Calu3 (cell line): ENCODE measurements around the gene PDZK1IP1. TPM values are rescaled to one million over a fixed set of nuclear protein-coding genes. Genes with fewer than 3 reads are reported as not detected.

Source experiments
- BruUV-seq: library from RNA; stranded (reverse); fragments of 400-500 nt; replicated peaks from 2 replicates; lab custom pipeline; 2021; lab: Mats Ljungman, UMichigan
- CTCF ChIA-PET: fragments of 300-600 bp; sonication (Branson Sonifier 250); formaldehyde crosslinking; loops from one replicate; lab custom pipeline; 2022; ENCODE audit warnings: antibody characterized with exemption; lab: Charles Lee
- DNase-seq: peaks from one replicate; pipeline ENCODE4 v3.0.0; 2022
- H3K27ac Mint-ChIP-seq: one replicate; pipeline ENCODE4 v1.8.0; 2022; ENCODE audit warnings: mixed read lengths; ENCODE audit not compliant: unreplicated experiment
- H3K27me3 Mint-ChIP-seq: one replicate; pipeline ENCODE4 v1.8.0; 2022; ENCODE audit warnings: mixed read lengths; ENCODE audit not compliant: unreplicated experiment
- H3K36me3 Mint-ChIP-seq: one replicate; pipeline ENCODE4 v1.8.0; 2022; ENCODE audit warnings: mild to moderate bottlenecking, moderate library complexity, mixed read lengths; ENCODE audit not compliant: insufficient read depth, unreplicated experiment
- H3K4me1 Mint-ChIP-seq: one replicate; pipeline ENCODE4 v1.8.0; 2022; ENCODE audit warnings: mild to moderate bottlenecking, low read depth, mixed read lengths; ENCODE audit not compliant: unreplicated experiment
- H3K4me3 Mint-ChIP-seq: one replicate; pipeline ENCODE4 v1.8.0; 2022; ENCODE audit warnings: mild to moderate bottlenecking, low read depth, moderate library complexity, mixed read lengths; ENCODE audit not compliant: unreplicated experiment
- H3K9me3 Mint-ChIP-seq: one replicate; pipeline ENCODE4 v1.8.0; 2022; ENCODE audit warnings: low read depth, mixed read lengths; ENCODE audit not compliant: unreplicated experiment
- intact Hi-C: fragments of 100-400 bp; cut with micrococcal nuclease; formaldehyde crosslinking; loops from one replicate; pipeline ENCODE4 v1.10.0; 2022; ENCODE audit not compliant: unreplicated experiment
- total RNA-seq: library from RNA; stranded (reverse); gene quantifications from 2 replicates; pipeline ENCODE4 v1.2.3, GENCODE V29; 2022
- TF ChIP-seq, protein P1 (sequence below): fragments of 200-600 bp; IDR thresholded peaks from one replicate; pipeline ENCODE4 v1.8.0; 2022; ENCODE audit warnings: antibody characterized with exemption; ENCODE audit not compliant: unreplicated experiment

PDZK1IP1 gene
- total RNA-seq, 1 experiment from 2014 or later: 327 TPM

DNA sequence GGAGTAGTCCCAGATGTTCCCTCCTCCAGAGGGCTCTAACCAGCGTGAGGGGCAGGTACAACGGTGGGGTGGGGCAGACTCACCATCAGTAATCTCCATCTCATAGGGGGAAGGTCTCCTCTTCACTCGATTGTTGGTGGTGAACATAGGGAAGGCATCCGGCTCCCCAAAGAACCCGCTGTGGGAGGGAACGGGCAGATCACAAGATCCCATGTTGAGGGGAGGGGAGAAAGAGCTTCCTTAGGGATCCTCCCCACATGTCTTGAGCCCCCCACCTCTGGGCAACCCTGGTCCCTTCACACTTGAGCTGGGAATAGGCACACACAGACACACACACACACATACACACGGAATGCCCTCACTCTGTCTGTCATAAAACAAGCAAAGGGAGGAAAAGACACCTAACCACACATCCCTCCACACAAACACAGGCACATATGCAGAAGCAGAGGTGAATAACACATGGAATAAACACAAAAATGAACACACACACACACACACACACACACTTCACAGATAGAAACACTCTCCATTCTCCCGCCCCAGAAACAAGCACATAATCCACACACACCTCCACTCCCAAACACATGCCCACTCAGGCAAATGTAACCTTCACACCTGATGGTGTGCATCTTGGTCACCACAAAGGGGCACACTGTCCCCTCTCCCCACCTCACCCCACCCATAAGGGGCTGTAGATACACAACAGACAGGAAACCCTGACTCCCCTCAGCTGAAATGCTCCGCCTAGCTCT, 34.3 kb upstream of the PDZK1IP1 start:
- no peaks in the 10 kb centered on the region for H3K36me3 Mint-ChIP-seq
- TF ChIP-seq, protein P1, sequence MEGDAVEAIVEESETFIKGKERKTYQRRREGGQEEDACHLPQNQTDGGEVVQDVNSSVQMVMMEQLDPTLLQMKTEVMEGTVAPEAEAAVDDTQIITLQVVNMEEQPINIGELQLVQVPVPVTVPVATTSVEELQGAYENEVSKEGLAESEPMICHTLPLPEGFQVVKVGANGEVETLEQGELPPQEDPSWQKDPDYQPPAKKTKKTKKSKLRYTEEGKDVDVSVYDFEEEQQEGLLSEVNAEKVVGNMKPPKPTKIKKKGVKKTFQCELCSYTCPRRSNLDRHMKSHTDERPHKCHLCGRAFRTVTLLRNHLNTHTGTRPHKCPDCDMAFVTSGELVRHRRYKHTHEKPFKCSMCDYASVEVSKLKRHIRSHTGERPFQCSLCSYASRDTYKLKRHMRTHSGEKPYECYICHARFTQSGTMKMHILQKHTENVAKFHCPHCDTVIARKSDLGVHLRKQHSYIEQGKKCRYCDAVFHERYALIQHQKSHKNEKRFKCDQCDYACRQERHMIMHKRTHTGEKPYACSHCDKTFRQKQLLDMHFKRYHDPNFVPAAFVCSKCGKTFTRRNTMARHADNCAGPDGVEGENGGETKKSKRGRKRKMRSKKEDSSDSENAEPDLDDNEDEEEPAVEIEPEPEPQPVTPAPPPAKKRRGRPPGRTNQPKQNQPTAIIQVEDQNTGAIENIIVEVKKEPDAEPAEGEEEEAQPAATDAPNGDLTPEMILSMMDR: no peak
- no TSS peak for BruUV-seq
- no peaks in the 10 kb centered on the region for H3K4me1 Mint-ChIP-seq
- no peaks in the 10 kb centered on the region for H3K9me3 Mint-ChIP-seq
- H3K27ac Mint-ChIP-seq: no peak overlapping the region
- no peak for DNase-seq
- H3K4me3 Mint-ChIP-seq: no peak overlapping the region
- H3K27me3 Mint-ChIP-seq: no peaks in the 10 kb centered on the region
- intact Hi-C loops: no loop called here
- CTCF ChIA-PET: no interaction called here

DNA sequence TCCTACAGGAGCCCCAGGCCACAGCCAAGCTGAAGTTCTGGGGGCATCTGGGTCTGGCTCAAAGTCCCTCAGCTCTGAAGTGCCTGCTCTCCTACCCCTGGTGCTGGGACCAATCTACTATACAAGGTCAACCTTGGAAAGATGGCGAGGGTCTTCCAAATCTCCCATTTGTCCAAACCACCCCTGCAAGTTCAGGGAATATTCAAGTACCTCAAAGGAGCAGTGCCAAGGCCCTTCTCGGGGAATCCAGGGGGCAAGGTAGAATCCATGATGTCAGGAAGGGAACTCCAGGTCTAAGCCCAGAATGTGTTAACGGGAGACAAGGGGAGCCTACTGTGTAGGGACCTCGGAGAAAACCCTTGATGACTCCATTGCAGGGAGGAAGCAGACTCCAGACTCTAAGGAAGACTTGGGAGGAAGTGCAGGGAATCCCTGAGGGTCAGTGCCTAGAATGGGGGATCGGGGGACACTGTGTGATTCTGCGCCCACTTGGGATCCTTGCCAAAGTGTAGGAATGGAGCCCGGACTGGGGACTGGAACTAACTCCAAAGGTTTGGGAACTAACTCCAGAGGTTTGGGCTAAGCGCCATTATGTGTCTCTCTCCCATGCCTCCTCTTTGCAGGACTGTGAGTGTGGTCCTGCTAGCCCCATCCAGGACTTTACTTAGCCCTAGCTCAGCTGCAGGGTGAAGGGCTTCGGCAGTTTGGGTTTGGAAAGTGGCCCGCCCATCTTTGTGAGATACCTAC, 33.5 kb upstream of the PDZK1IP1 start:
- intact Hi-C loops: no loop called here

DNA sequence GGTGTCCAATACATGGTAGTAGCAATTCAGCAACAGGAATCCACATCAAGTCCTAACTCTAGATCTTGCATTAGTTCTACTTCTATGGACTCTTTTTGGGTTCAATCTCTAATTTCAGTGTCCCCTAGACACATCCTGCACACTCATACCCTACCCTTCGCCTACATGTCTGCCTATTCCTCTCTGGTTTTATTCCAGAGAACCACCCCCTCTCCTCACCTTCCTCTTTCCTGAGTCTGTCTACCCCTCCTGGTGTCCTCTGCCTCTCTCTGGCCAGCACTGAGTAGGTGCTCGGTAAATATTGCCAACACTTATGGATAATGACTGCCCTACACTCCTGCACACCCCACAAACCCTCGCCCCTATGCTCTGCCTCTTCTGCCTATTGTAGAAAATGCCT, 32.6 kb upstream of the PDZK1IP1 start:
- intact Hi-C loops: no loop called here
- Mint-ChIP-seq H3K4me1 (no peaks in the 10 kb centered on the region), H3K27ac (no peak overlapping the region), H3K9me3 (no peaks in the 10 kb centered on the region), H3K27me3 (no peaks in the 10 kb centered on the region), H3K36me3 (no peaks in the 10 kb centered on the region), H3K4me3 (no peak overlapping the region)
- TF ChIP-seq, protein P1: no peak
- no peak for DNase-seq
- BruUV-seq: no TSS peak
- CTCF ChIA-PET: interaction anchor here (0.6 kb wide), 3 partner anchors 49 to 1135 kb away, joined by 3 to 6 read pairs (median 5); no protein-coding TSS in a partner anchor

More for the DNA sequence above, 33.5 kb upstream of the PDZK1IP1 start:
- H3K4me3 Mint-ChIP-seq: no peak overlapping the region
- no peaks in the 10 kb centered on the region for H3K4me1 Mint-ChIP-seq
- CTCF ChIA-PET: no interaction called here
- no peak for DNase-seq
- BruUV-seq: no TSS peak
- H3K27me3 Mint-ChIP-seq: no peaks in the 10 kb centered on the region
- H3K27ac Mint-ChIP-seq: no peak overlapping the region
- no peaks in the 10 kb centered on the region for H3K36me3 Mint-ChIP-seq
- TF ChIP-seq, protein P1: no peak
- no peaks in the 10 kb centered on the region for H3K9me3 Mint-ChIP-seq

DNA sequence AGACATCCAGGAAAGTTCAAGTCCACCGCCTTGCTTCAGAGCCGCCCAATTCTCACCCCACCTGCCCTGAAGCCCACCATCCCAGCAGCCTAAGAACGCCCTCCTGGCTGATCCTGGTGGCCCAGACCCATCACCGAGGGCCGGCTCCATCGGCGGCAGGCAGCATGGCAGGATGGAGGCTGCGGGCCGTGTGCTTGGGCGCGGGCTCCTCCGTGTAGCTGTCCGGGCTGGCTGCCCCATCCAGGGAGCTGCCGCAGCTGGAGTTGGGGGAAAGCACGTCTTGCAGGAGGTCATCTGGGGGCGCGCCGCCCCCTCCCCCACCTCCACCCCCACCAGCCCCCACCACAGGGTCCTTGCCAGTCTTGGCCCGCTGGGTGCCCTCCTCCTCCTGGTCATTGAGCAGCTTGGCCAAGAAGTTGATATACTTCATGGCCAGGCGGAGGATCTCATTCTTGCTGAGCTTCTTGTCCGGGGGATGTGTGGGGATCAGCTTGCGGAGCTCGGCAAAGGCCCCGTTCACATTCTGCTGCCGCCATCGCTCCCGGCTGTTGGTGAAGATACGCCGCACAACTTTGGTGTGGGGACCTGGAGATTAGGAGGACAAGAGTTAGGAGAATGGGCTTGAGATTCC, 29.9 kb upstream of the PDZK1IP1 start:
- Mint-ChIP-seq H3K9me3 (no peaks in the 10 kb centered on the region), H3K4me3 (no peak overlapping the region), H3K27me3 (no peaks in the 10 kb centered on the region), H3K27ac (no peak overlapping the region), H3K4me1 (no peaks in the 10 kb centered on the region), H3K36me3 (no peaks in the 10 kb centered on the region)
- CTCF ChIA-PET: no interaction called here
- intact Hi-C loops: no loop called here
- no peak for DNase-seq
- no TSS peak for BruUV-seq
- TF ChIP-seq, protein P1: no peak
